Esophagus muscularis mucosa (tissue), 4 donors: ENCODE results near the gene APOBEC2. TPM values are rescaled to one million over a fixed set of nuclear protein-coding genes. Genes with fewer than 3 reads are reported as not detected.

ENCODE experiments used
- DNase-seq: peaks from one replicate; pipeline ENCODE4 v3.0.0-alpha.2; 2017; ENCODE audit errors: extremely low spot score
- H3K27ac ChIP-seq, 4 donors: fragments of 200-600 bp; sonication (generic); replicated peaks in 1 of 4; 1 replicate in 3 of 4; 2 replicates in 1 of 4; pipeline ENCODE4 v1.5.1; 2016 to 2019; ENCODE audit warnings: mild to moderate bottlenecking in 1 of 4
- H3K27me3 ChIP-seq, 4 donors: fragments of 200-600 bp; sonication (generic); one replicate each; pipeline versions ENCODE4 v1.5.1 to v1.6.0; 2016 to 2019
- H3K36me3 ChIP-seq, 4 donors: fragments of 200-600 bp; sonication (generic); one replicate each; pipeline ENCODE4 v1.5.1; 2016 to 2019
- H3K4me1 ChIP-seq, 4 donors: fragments of 200-600 bp; sonication (generic); one replicate each; pipeline ENCODE4 v1.5.1; 2016 to 2019
- H3K4me3 ChIP-seq, 4 donors: fragments of 200-600 bp; sonication (generic); 1 replicate in 2 of 4; 2 replicates in 2 of 4; pipeline ENCODE4 v1.5.1; 2016 to 2019; ENCODE audit warnings: mild to moderate bottlenecking in 4 of 4, moderate library complexity in 1 of 4
- H3K9me3 ChIP-seq, 4 donors: fragments of 200-600 bp; sonication (generic); 1 replicate in 3 of 4; 2 replicates in 1 of 4; pipeline ENCODE4 v1.5.1; 2016 to 2019
- CTCF ChIP-seq, 3 experiments: fragments of 200-600 bp in 2 of 3; fragments of 450-650 bp in 1 of 3; sonication (generic) in 2 of 3; IDR thresholded peaks; one replicate each; pipeline ENCODE4 v1.5.1; 2017 to 2019; ENCODE audit warnings: antibody characterized with exemption in 3 of 3, mild to moderate bottlenecking in 2 of 3, moderate library complexity in 1 of 3
- EP300 ChIP-seq: sonication (generic); formaldehyde crosslinking; IDR thresholded peaks from one replicate; pipeline ENCODE4 v1.6.1; 2017; ENCODE audit warnings: antibody characterized with exemption
- POLR2A ChIP-seq: fragments of 450-650 bp; IDR thresholded peaks from one replicate; pipeline ENCODE4 v1.6.1; 2017; ENCODE audit warnings: antibody characterized with exemption, moderate library complexity, mild to moderate bottlenecking, low read depth
- POLR2AphosphoS5 ChIP-seq, 2 donors: sonication (generic); formaldehyde crosslinking; IDR thresholded peaks; one replicate each; pipeline ENCODE4 v1.6.1; 2017; ENCODE audit warnings: antibody characterized with exemption in 2 of 2
- WGBS: methylation state at CpG from one replicate; pipeline ENCODE4 v1.1.5; 2018; 5-methylcytosine and 5-hydroxymethylcytosine counted together
- intact Hi-C: fragments of 100-400 bp; cut with DNase I; formaldehyde crosslinking; loops from one replicate; pipeline ENCODE4 v1.15.1; 2023
- total RNA-seq, 4 donors: library from RNA; depleted of rRNA; stranded (reverse); fragments of >200 nt; gene quantifications; one replicate each; pipeline versions ENCODE4 v1.1.0 to v1.2.1, GENCODE V29; 2016

The APOBEC2 gene
- total RNA-seq, 4 donors from 2014 or later, result 0.50 to 1.0 (median 0.97) TPM; not detected in 1

- Histone ChIP-seq H3K9me3 (no peaks in the 10 kb centered on the region), H3K27me3 (no peaks in the 10 kb centered on the region), H3K4me1 (peaks cover 0 to 20% (median 9%) of the 10 kb centered on the region in 4 donors), H3K36me3 (no peaks in the 10 kb centered on the region), H3K4me3 (no peak overlapping the region), H3K27ac (no peak overlapping the region)
- TF ChIP-seq POLR2AphosphoS5 (IDR thresholded peaks at IDR 0.05) (no peak), POLR2A (no peak), CTCF (IDR thresholded peaks at IDR 0.05) (no peak), EP300 (no peak)
- no peak for DNase-seq
- WGBS, result 88% methylated on average over 1 of the region's 1 CpG
- intact Hi-C loops, result no loop called here
These were observed 6.9 kb upstream of the APOBEC2 start for GRCh38 chr6:41046084-41046483.

GRCh38 chr6:41047306-41047705 lies 5.7 kb upstream of the APOBEC2 start:
- no peak for DNase-seq
- H3K4me1 ChIP-seq, result peaks cover 7 to 27% (median 12%) of the 10 kb centered on the region in 4 donors
- H3K27ac ChIP-seq, result no peak overlapping the region
- WGBS, result 94% methylated on average over 2 of the region's 2 CpGs
- no peak for TF ChIP-seq EP300
- no peak for TF ChIP-seq POLR2AphosphoS5 (IDR thresholded peaks at IDR 0.05)
- TF ChIP-seq CTCF (IDR thresholded peaks at IDR 0.05), result no peak
- TF ChIP-seq POLR2A, result no peak
- H3K36me3 ChIP-seq, result no peaks in the 10 kb centered on the region
- no peaks in the 10 kb centered on the region for H3K9me3 ChIP-seq
- intact Hi-C loops, result no loop called here
- H3K27me3 ChIP-seq, result no peaks in the 10 kb centered on the region
- H3K4me3 ChIP-seq, result no peak overlapping the region

GRCh38 chr6:41047745-41048732 lies 5.0 kb upstream of the APOBEC2 start:
- 61% methylated on average over 9 of the region's 9 CpGs for WGBS
- Histone ChIP-seq H3K4me3 (no peak overlapping the region), H3K27ac (no peak overlapping the region), H3K4me1 (peaks cover 14 to 32% (median 18%) of the 10 kb centered on the region in 4 donors), H3K27me3 (no peaks in the 10 kb centered on the region), H3K36me3 (no peaks in the 10 kb centered on the region), H3K9me3 (no peaks in the 10 kb centered on the region)
- intact Hi-C loops, result no loop called here
- TF ChIP-seq POLR2AphosphoS5 (IDR thresholded peaks at IDR 0.05) (no peak), CTCF (IDR thresholded peaks at IDR 0.05) (no peak), EP300 (no peak), POLR2A (no peak)
- no peak for DNase-seq

GRCh38 chr6:41049521-41049920 lies 3.5 kb upstream of the APOBEC2 start:
- intact Hi-C loops, result no loop called here
- no peak overlapping the region for H3K27ac ChIP-seq
- DNase-seq, result no peak
- no peaks in the 10 kb centered on the region for H3K36me3 ChIP-seq
- H3K9me3 ChIP-seq, result no peaks in the 10 kb centered on the region
- no peak for TF ChIP-seq EP300
- TF ChIP-seq POLR2A, result no peak
- TF ChIP-seq CTCF (IDR thresholded peaks at IDR 0.05), result no peak
- TF ChIP-seq POLR2AphosphoS5 (IDR thresholded peaks at IDR 0.05), result no peak
- peaks cover 23 to 37% (median 30%) of the 10 kb centered on the region in 4 donors for H3K4me1 ChIP-seq
- no peak overlapping the region for H3K4me3 ChIP-seq
- 73% methylated on average over 1 of the region's 1 CpG for WGBS
- H3K27me3 ChIP-seq, result no peaks in the 10 kb centered on the region
